HEK293 (cell line): ENCODE measurements around the gene RRBP1.

ENCODE experiments used
- CTCF ChIP-seq: fragments of 450-650 bp; formaldehyde crosslinking; IDR thresholded peaks from 2 replicates; pipeline ENCODE4 v1.5.1; 2016; ENCODE audit warnings: missing biosample characterization, missing genetic modification characterization
- GLIS2 ChIP-seq: fragments of 450-650 bp; formaldehyde crosslinking; IDR thresholded peaks from 2 replicates; pipeline ENCODE4 v1.5.1; 2016; ENCODE audit warnings: missing biosample characterization, missing genetic modification characterization
- KLF1 ChIP-seq: fragments of 450-650 bp; formaldehyde crosslinking; IDR thresholded peaks from 2 replicates; pipeline ENCODE4 v1.5.1; 2016; ENCODE audit warnings: missing biosample characterization, missing genetic modification characterization
- SALL2 ChIP-seq: fragments of 450-650 bp; formaldehyde crosslinking; IDR thresholded peaks from 2 replicates; pipeline ENCODE4 v1.5.0; 2017; ENCODE audit warnings: missing biosample characterization, mild to moderate bottlenecking, missing genetic modification characterization, borderline replicate concordance
- SP2 ChIP-seq: fragments of 450-650 bp; formaldehyde crosslinking; IDR thresholded peaks from 2 replicates; pipeline ENCODE4 v1.5.1; 2016; ENCODE audit warnings: missing biosample characterization, missing genetic modification characterization
- TRIM28 ChIP-seq: IDR thresholded peaks from 2 replicates; pipeline ENCODE4 v1.6.1; 2011; ENCODE audit warnings: low read length, control low read depth, borderline replicate concordance
- YY1 ChIP-seq: fragments of 450-650 bp; formaldehyde crosslinking; IDR thresholded peaks from 2 replicates; pipeline ENCODE4 v1.5.1; 2018; ENCODE audit warnings: missing biosample characterization, missing genetic modification characterization
- ZFP3 ChIP-seq: fragments of 450-650 bp; formaldehyde crosslinking; IDR thresholded peaks from 2 replicates; pipeline ENCODE4 v1.5.1; 2016; ENCODE audit warnings: low read depth, missing biosample characterization, missing genetic modification characterization
- ZNF174 ChIP-seq: fragments of 450-650 bp; formaldehyde crosslinking; IDR thresholded peaks from 2 replicates; pipeline ENCODE4 v1.5.0; 2017; ENCODE audit warnings: missing biosample characterization, mild to moderate bottlenecking, missing genetic modification characterization
- ZNF24 ChIP-seq: fragments of 450-650 bp; formaldehyde crosslinking; IDR thresholded peaks from 2 replicates; pipeline ENCODE4 v1.5.1; 2016; ENCODE audit warnings: missing biosample characterization, missing genetic modification characterization
- ZNF366 ChIP-seq: fragments of 450-650 bp; formaldehyde crosslinking; conservative IDR thresholded peaks from 2 replicates; pipeline ENCODE4 v1.5.1; 2016; ENCODE audit warnings: missing biosample characterization, missing genetic modification characterization

DNA sequence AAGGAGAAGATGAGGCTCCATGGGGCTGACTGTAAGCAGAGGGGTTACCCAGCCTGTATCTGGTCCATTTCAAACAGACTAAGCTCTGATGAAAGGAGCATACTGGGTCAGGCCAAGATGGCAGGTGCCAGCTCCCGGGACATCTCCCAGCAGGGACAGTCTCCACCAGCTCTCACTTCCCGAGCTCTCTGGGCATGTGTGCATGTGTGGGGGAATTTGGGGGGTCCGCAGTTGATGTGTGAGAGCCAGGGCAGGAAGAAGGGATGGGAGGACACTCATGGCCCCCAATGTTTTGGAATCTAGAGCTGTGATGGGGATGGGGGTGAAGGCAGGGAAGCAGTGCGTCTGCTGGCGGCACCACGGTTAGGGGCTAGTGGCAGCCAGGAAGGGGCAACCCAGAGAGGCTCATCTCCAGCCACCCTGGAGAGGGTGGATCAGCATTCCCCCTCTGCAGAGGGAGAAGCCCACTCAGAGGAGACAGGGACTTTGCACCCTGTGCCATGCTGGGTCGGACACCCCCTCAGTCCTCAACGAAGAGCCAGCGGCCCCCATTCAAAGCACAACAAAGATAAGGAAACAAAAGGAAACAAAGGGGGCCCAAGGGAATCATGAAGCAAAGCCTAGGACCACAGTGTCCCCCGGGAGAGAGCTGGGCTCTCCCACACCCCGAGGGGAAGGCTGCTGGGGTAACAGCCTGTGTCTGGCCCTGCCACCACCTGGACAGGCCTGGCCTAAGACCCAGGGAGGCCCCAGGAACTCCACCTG lies 59.8 kb downstream of the RRBP1 start:
- TF ChIP-seq YY1 (no peak), CTCF (no peak), KLF1 (tag by site-specific recombination) (no peak), SALL2 (tag by site-specific recombination) (no peak), ZNF24 (tag by site-specific recombination) (no peak), SP2 (tag by site-specific recombination) (no peak), ZNF366 (tag by site-specific recombination) (no peak), GLIS2 (no peak), ZFP3 (tag by site-specific recombination) (no peak), TRIM28 (no peak), ZNF174 (tag by site-specific recombination) (no peak)
